Choroid plexus epithelial cell (primary cell): ENCODE results near the gene TRIM24.

ENCODE experiments used
- DNase-seq: peaks from one replicate; pipeline ENCODE4 v3.0.0-alpha.2; 2010; ENCODE audit warnings: low read depth
- H3K4me3 ChIP-seq: 2 replicates; pipeline ENCODE4 v1.5.1; 2011; ENCODE audit warnings: low read depth, mild to moderate bottlenecking, control low read depth, low read length, moderate library complexity
- TF ChIP-seq, protein P1 (sequence below): conservative IDR thresholded peaks from 2 replicates; pipeline ENCODE4 v1.5.1; 2011; ENCODE audit warnings: low read depth, mild to moderate bottlenecking, control low read depth, inconsistent platforms, low read length, moderate library complexity

The TRIM24 gene

GRCh38 chr7:138431517-138431916 lies 28.5 kb upstream of the TRIM24 start:
- no peak for DNase-seq
- TF ChIP-seq, protein P1, sequence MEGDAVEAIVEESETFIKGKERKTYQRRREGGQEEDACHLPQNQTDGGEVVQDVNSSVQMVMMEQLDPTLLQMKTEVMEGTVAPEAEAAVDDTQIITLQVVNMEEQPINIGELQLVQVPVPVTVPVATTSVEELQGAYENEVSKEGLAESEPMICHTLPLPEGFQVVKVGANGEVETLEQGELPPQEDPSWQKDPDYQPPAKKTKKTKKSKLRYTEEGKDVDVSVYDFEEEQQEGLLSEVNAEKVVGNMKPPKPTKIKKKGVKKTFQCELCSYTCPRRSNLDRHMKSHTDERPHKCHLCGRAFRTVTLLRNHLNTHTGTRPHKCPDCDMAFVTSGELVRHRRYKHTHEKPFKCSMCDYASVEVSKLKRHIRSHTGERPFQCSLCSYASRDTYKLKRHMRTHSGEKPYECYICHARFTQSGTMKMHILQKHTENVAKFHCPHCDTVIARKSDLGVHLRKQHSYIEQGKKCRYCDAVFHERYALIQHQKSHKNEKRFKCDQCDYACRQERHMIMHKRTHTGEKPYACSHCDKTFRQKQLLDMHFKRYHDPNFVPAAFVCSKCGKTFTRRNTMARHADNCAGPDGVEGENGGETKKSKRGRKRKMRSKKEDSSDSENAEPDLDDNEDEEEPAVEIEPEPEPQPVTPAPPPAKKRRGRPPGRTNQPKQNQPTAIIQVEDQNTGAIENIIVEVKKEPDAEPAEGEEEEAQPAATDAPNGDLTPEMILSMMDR: no peak
- H3K4me3 ChIP-seq: no peak overlapping the region

DNA sequence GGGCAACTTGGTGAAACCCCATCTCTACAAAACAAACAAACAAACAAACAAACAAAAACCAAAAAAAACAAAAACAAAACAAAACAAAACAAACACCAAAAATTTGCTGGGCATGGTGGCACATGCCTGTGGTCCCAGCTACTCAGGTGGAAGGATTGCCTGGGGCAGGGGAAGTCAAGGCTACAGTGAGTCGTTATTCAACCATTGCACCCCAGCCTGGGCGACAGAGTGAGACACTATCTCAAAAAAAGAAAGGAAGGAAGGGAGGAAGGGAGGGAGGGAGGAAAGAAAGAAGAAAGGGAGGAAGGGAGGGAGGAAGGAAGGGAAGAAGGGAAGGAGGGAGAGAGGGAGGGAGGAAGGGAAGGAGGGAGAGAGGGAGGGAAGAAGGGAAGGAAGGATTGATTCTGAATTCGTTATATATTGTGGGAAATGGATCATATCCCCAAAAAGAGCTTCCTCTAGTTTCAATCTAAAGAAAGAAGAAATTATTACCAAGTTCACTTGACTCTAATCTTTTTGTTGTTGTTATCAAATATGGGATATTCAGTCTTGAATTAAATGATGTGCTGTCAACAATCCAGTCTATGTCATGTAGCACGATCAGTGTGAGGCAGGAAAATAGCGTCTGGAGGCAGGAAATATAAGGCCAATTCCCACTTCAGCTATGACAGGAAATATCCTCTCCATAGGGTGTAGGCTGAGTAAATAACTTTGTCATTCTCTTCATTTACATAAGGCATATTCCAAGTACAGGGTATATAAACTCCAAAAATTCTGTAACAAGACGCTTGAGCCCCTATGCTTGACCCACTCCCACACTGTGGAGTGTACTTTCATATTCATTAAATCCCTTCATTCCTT lies 26.2 kb upstream of the TRIM24 start:
- DNase-seq: no peak
- H3K4me3 ChIP-seq: no peak overlapping the region
- TF ChIP-seq, protein P1: no peak

DNA sequence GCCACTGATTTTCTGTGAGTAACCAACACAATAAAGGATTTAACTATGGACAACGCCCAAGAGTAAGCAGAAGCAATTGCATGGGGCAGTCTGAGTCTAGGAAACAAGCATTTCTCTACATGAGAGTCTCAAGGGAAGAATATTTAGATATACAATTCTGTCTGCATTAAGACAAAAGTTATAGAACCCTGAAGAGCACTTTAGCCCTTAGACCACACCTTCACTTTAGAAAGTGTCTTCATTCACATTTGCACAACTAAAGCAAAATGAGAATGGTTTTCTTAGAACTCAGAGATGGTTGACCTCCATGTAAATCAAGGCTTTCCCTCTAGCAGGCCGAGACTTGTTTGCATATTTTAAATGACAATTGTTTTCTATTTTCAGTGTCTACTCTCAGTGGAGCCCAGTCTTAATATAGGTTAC lies 25.5 kb upstream of the TRIM24 start:
- TF ChIP-seq, protein P1: no peak

GRCh38 chr7:138435231-138435919 lies 24.7 kb upstream of the TRIM24 start:
- DNase-seq: no peak
- no peak overlapping the region for H3K4me3 ChIP-seq
- TF ChIP-seq, protein P1: no peak

More for the DNA sequence above, 25.5 kb upstream of the TRIM24 start:
- no peak for DNase-seq
- no peak overlapping the region for H3K4me3 ChIP-seq

- TF ChIP-seq, protein P1: no peak
- H3K4me3 ChIP-seq: no peak overlapping the region
- DNase-seq: no peak
Observed at GRCh38 chr7:138436388-138436787, 23.7 kb upstream of the TRIM24 start.

- TF ChIP-seq, protein P1: no peak
- DNase-seq: no peak
- H3K4me3 ChIP-seq: no peak overlapping the region
Observed at GRCh38 chr7:138440460-138440859, 19.6 kb upstream of the TRIM24 start.
